GM12873 (cell line): ENCODE data around the gene CNMD.

Experiments
- CTCF ChIP-seq: IDR thresholded peaks from 2 replicates; pipeline ENCODE4 v1.5.1; 2012; ENCODE audit warnings: low read depth, mild to moderate bottlenecking, moderate library complexity, low read length, control low read depth; ENCODE audit not compliant: insufficient read depth; ENCODE audit errors: missing control alignments

Gene CNMD

GRCh38 chr13:52734075-52734623 is 5.5 kb downstream of the CNMD start:
- no peak for TF ChIP-seq CTCF

DNA sequence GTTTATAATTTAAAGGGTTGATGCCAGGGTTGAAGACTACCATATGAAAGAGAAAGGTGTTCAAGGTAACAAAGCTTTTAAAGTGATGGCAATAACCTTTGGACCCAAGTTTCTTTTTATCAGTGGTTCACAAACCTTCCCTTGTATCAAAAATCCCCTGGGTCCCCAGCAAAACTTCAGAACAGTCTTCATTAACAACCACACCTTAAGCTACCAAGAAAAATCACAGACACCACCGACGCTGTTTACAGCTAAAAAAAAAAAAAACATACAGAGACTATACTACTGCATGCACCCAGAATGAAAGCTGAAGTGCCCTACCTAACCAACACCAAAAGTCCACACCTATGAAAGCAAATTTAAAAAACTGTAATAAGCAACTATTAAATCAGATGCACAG is 13.4 kb downstream of the CNMD start:
- no peak for TF ChIP-seq CTCF

GRCh38 chr13:52725302-52725701 is 14.3 kb downstream of the CNMD start:
- no peak for TF ChIP-seq CTCF

GRCh38 chr13:52723181-52723580 is 16.4 kb downstream of the CNMD start:
- no peak for TF ChIP-seq CTCF

- TF ChIP-seq CTCF: no peak
These were observed 25.7 kb downstream of the CNMD start for GRCh38 chr13:52713894-52714293.

DNA sequence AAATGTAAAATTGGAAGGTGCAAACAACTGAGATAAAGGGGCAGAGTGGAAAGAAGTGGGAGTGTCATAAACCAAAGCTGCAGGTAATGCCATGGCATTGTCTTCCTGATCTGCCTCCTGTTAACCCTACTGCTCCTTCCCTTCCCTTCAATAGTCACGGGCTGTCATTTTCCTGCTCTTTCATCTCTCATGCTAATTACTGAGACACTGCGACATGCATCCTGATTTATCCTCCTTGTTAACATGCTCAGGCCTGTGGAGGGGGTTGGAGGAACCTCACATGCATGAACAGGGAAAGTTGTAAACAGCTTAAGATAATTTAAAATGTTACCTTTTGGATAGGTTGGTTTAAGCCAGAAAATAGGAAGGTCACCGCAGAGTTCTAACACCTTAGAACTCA is 27.2 kb downstream of the CNMD start:
- no peak for TF ChIP-seq CTCF

DNA sequence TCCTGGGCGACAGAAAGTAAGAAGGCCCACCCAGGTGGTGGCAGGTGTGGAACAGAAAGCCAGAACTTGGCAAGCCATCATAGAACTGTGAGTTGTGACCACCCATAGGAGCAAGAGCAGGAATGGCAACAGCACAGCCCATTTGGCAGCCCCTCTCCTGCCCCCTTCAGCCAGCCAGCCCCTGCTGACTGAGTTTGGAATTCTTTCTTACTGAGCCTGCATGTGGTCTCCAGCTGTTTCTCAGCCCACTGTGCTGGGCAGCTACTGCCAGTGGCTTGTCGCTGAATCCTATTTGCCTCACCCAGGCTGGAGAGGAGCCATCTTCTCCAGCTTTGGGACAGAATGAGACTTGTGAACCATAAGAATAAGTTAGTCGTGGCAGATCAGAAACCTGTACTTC is 28.3 kb downstream of the CNMD start:
- TF ChIP-seq CTCF: no peak

- no peak for TF ChIP-seq CTCF
These were observed 32.2 kb downstream of the CNMD start for GRCh38 chr13:52707375-52707774.
